ENCODE measurements around the gene NRG2. TPM values are rescaled to one million over a fixed set of nuclear protein-coding genes. Genes with fewer than 3 reads are reported as not detected.

NRG2 gene
- polyA plus RNA-seq, 2 of the 4 experiments (the other 2 are of a cell fraction), result 1.0 to 1.1 TPM

GRCh38 chr5:139946006-139946405, 97.1 kb downstream of the NRG2 start:
- FAIRE-seq (peak; percentile 61), DNase-seq (ENCODE audit: low read depth in 1 of 2, low spot score in 1 of 2) (no peak), ATAC-seq (no peak)
- CTCF ChIA-PET, result interaction anchor here (0.6 kb wide), 1 partner anchor 159 kb away, joined by 3 read pairs; no protein-coding TSS in a partner anchor
- no peak overlapping the region for H3K27ac ChIP-seq
- no peak overlapping the region for H3K4me3 ChIP-seq
- TF ChIP-seq CHD2 (IDR thresholded peaks at IDR 0.05; ENCODE audit: low read length, partially characterized antibody), result no peak
- TF ChIP-seq RFX5 (IDR thresholded peaks at IDR 0.05), result no peak
- TF ChIP-seq POLR2A (IDR thresholded peaks at IDR 0.05; ENCODE audit: low read length), result no peak
- no peak for TF ChIP-seq FOSL2 (IDR thresholded peaks at IDR 0.05)
- no peak for TF ChIP-seq FOSL2 (CRISPR knock-in tag; IDR thresholded peaks at IDR 0.05)
- TF ChIP-seq CBX2 (IDR thresholded peaks at IDR 0.05; ENCODE audit: borderline replicate concordance, low read depth), result no peak
- no peak for TF ChIP-seq FOSB (CRISPR knock-in tag; IDR thresholded peaks at IDR 0.05)
- TF ChIP-seq MYC (IDR thresholded peaks at IDR 0.05; ENCODE audit: borderline replicate concordance, low read length), result no peak
- TF ChIP-seq MAZ (IDR thresholded peaks at IDR 0.05; ENCODE audit: borderline replicate concordance, low read depth, low read length), result no peak
- H3K4me1 ChIP-seq, result no peaks in the 10 kb centered on the region
- 35% methylated on average over 3 of the region's 3 CpGs for WGBS (ENCODE audit: missing lambda C conversion rate)
- H3K9me3 ChIP-seq, result peaks cover 9% of the 10 kb centered on the region; the same call in 2 of the 3 replicates
- POLR2A ChIA-PET, result no interaction called here
- no peak overlapping the region for H3K4me2 ChIP-seq

DNA sequence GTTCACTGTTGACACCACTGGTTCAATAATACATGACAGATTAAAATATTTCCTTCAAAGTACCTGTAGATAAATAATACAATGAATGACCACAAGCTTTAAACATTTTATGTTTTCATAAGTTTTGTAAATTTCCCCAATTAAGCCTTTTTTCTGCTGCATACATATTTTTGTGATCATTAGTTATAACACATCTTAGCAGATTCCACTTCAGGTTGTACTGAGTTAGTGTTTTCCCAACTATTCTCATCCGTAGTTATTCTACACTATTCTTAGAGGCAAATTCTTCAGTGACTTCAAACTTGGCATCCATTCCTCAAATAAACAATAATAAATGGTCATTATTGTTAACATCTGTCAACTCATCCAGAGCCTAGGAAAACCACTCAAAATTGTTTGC, 100.9 kb downstream of the NRG2 start:
- no peak overlapping the region for H3K4me3 ChIP-seq
- no peaks in the 10 kb centered on the region for H3K4me1 ChIP-seq
- POLR2A ChIA-PET, result no interaction called here
- WGBS (ENCODE audit: missing lambda C conversion rate), result 51% methylated on average over 1 of the region's 1 CpG
- no peak for ATAC-seq
- CTCF ChIA-PET, result interaction anchor here (1.1 to 3.6 kb wide), 5 partner anchors 13 to 167 kb away, joined by 3 to 18 read pairs (median 3); no protein-coding TSS in a partner anchor
- H3K27ac ChIP-seq, result no peak overlapping the region
- no peak for FAIRE-seq
- TF ChIP-seq PBX3 (IDR thresholded peaks at IDR 0.05) (no peak), HDAC2 (IDR thresholded peaks at IDR 0.05) (no peak), POLR2AphosphoS2 (conservative IDR thresholded peaks at IDR 0.05; ENCODE audit: low read length) (no peak), MYC (IDR thresholded peaks at IDR 0.05; ENCODE audit: borderline replicate concordance, low read length) (no peak), RAD21 (conservative IDR thresholded peaks at IDR 0.05 in 1 of 2, IDR thresholded peaks at IDR 0.05 in 1 of 2) (no peak)
- no peak for DNase-seq (ENCODE audit: low read depth in 1 of 2, low spot score in 1 of 2)
- H3K4me2 ChIP-seq, result no peak overlapping the region
- peaks cover 12% of the 10 kb centered on the region; the same call in 2 of the 3 replicates for H3K9me3 ChIP-seq

GRCh38 chr5:139930406-139930805, 112.7 kb downstream of the NRG2 start:
- no peak for TF ChIP-seq EHF (CRISPR knock-in tag; IDR thresholded peaks at IDR 0.05)
- TF ChIP-seq JUN (IDR thresholded peaks at IDR 0.05), result no peak
- TF ChIP-seq NFE2L2 (conservative IDR thresholded peaks at IDR 0.05; ENCODE audit: low read length), result no peak
- no peak for TF ChIP-seq MAX (IDR thresholded peaks at IDR 0.05)
- no peak for TF ChIP-seq HOXA7 (CRISPR knock-in tag; IDR thresholded peaks at IDR 0.05)
- no peak for TF ChIP-seq SREBF2 (IDR thresholded peaks at IDR 0.05)
- no peak for TF ChIP-seq MAZ (IDR thresholded peaks at IDR 0.05; ENCODE audit: borderline replicate concordance, low read depth, low read length)
- TF ChIP-seq, protein P1, sequence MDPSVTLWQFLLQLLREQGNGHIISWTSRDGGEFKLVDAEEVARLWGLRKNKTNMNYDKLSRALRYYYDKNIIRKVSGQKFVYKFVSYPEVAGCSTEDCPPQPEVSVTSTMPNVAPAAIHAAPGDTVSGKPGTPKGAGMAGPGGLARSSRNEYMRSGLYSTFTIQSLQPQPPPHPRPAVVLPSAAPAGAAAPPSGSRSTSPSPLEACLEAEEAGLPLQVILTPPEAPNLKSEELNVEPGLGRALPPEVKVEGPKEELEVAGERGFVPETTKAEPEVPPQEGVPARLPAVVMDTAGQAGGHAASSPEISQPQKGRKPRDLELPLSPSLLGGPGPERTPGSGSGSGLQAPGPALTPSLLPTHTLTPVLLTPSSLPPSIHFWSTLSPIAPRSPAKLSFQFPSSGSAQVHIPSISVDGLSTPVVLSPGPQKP (IDR thresholded peaks at IDR 0.05; ENCODE audit: low read depth, low read length), result no peak
- no peak for TF ChIP-seq CBX8 (IDR thresholded peaks at IDR 0.05)
- TF ChIP-seq RCOR1 (IDR thresholded peaks at IDR 0.05; ENCODE audit: low read depth, low read length), result no peak
- TF ChIP-seq HOXB5 (CRISPR knock-in tag; IDR thresholded peaks at IDR 0.05), result no peak
- TF ChIP-seq HOXB13 (CRISPR knock-in tag; IDR thresholded peaks at IDR 0.05; ENCODE audit: low read depth), result no peak
- no peak for TF ChIP-seq ATOH8 (CRISPR knock-in tag; IDR thresholded peaks at IDR 0.05; ENCODE audit: low read depth)
- TF ChIP-seq MAFK (IDR thresholded peaks at IDR 0.05; ENCODE audit: partially characterized antibody), result no peak
- ATAC-seq (no peak), DNase-seq (ENCODE audit: low read depth in 1 of 2, low spot score in 1 of 2) (no peak), FAIRE-seq (no peak)
- Histone ChIP-seq H3K4me2 (no peak overlapping the region), H3K9me3 (no peaks in the 10 kb centered on the region), H3K4me1 (no peaks in the 10 kb centered on the region), H3K4me3 (no peak overlapping the region), H3K27ac (no peak overlapping the region)
- ChIA-PET POLR2A (no interaction called here), CTCF (no interaction called here)
- WGBS (ENCODE audit: missing lambda C conversion rate), result 18% methylated on average over 2 of the region's 2 CpGs

Data from A549 (cell line).